ENCODE results near the gene LDHD.
A peak's percentile ranks its signal among the peaks of the same experiment; 100 is the strongest.
"Not testable (repeated sequence)": the region's sequence is repeated elsewhere in the genome, so short reads cannot be mapped to it uniquely, and the experiment has no call there.

LDHD gene
- long read RNA-seq, donor 1, partial matches to known transcripts = 0 of 4 reads
- long read RNA-seq, donor 1, other reads (novel, unspliced or antisense) = 0 of 4 reads
- long read RNA-seq, donor 2, partial matches to known transcripts = 0 of 1 reads
- long read RNA-seq, donor 2, other reads (novel, unspliced or antisense) = 0 of 1 reads
- long read RNA-seq, donor 3 = 0 reads
- long read RNA-seq, donor 4 = 0 reads
- long read RNA-seq, donor 5 = 0 reads
- long read RNA-seq, donor 6, partial matches to known transcripts = 0 of 1 reads
- long read RNA-seq, donor 6, other reads (novel, unspliced or antisense) = 0 of 1 reads
- long read RNA-seq, donor 7 = 0 reads
- long read RNA-seq, donor 8 = 0 reads

GRCh38 chr16:75116081-75116910, at the start of gene LDHD:
Gene LDHD (minus strand): TSS chr16:75116780. CDS start chr16:75116720, 60 bp downstream.
- DNase-seq = no peak

- DNase-seq = no peak
Observed at GRCh38 chr16:75160386-75160785, 43.8 kb upstream of the LDHD start.

- no peak for DNase-seq
Observed at GRCh38 chr16:75152635-75153034, 36.1 kb upstream of the LDHD start.

GRCh38 chr16:75151798-75152197, 35.2 kb upstream of the LDHD start:
- no peak for DNase-seq

DNA sequence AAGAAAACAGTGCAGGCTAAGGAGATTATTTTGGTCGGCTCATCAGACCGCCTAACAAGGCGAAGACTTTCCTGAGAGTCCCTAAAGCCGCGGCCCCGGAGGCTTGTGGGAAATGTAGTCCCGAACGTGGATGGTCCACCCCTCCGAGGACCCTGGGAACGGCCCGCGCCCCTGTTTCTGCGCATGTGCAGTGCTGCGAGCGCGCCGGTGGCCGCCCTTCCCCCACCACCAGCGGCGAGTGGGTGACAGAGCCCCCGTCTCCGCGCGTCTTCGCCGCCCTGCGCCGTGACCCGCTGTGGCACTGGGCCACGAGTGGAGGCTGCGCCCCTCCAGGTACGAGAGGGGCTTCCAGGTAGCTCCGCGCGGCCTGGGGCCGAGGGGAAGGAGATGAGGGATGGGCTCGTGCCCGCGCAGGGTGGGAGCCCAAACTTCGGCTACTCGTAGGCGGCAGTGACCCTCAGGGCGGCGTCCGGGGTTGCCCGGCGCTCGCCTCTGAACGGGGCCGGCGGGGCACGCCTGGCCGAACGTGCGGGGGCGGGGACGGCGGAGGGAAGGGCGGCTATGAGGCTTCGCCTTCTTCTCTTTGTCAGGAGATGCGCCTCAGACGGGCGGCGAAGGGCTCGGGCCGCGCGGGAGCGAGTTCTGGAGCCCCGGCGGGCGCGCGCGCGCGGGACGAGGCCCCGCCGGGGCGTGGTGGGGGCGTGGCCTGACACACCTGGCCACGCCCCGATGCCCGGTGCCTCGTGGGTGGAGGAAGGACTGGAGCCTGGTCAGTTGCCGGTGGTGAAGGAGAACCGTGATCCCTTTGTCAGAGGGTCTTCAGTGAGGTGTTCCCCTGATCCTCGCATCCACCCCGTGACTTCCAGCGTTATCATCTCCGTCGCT, 32.0 kb upstream of the LDHD start, which contains the start of gene ZFP1:
ZFP1 (plus strand) TSS at position 214 of the 885 bp plus-strand sequence. CDS start 4,428 bp downstream, outside the sequence.
- DNase-seq = peak; percentile 98

GRCh38 chr16:75147968-75148310, 31.4 kb upstream of the LDHD start:
- DNase-seq = no peak

DNA sequence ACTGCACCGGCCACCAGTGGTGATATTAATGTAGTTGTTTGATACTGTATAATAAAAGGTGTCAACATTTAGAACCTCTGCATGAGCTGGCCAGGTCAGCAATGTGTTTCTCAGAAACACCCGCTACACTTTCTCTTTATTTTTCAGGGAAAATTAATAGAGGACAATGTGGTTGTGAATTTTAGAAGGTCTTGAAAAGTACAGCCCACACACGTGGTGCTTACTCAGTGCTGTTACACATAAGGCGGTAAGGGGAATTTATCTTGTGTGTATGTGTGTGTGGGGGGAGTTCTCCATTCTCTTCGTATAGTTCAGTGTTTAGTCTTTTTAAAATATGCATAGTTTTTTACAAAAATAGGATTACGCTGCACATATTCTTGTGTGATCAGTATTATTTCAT, 27.4 kb upstream of the LDHD start:
- DNase-seq = no peak

- no peak for DNase-seq
Observed at GRCh38 chr16:75139498-75139897, 22.9 kb upstream of the LDHD start.

DNA sequence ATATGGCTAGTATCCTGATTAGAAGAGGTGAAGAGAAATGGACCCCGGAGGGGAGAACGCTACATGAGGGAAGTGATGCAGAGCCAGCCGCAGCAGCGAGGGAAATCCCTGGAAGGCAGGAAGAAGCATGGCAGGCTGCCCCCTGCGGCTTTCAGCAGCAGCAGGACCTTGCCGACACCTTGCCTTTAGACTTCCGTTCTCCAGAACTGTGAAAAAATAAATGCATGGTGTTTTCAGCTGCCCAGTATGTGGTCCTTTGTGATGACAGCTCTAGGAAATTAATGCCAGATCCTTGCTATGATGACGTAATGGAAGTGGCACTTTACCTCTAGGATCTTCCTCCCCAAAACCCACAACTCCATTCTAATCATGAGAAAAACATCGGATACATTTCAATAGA, 22.1 kb upstream of the LDHD start:
- DNase-seq = no peak

GRCh38 chr16:75138233-75138632, 21.7 kb upstream of the LDHD start:
- no peak for DNase-seq

DNA sequence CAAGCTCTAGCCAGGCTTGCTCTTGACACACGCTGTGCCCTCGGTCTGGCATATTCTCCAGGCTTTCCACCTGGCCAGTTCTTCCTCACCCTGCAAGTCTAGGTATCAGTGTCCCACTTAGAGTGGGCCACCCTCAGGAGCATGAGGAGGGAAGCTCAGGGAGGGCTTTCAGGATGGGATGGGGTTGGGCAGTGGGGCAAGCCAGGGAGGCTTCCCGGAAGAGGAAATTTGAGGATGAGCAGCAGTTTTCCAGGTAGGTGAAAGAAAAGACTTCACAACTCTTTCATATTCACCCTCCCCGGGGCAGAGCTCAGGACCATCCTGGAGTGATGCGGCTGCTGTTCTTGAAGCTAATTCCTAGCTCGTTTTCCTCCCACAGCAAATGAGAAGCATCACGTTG, 14.5 kb upstream of the LDHD start:
- DNase-seq = no peak

DNA sequence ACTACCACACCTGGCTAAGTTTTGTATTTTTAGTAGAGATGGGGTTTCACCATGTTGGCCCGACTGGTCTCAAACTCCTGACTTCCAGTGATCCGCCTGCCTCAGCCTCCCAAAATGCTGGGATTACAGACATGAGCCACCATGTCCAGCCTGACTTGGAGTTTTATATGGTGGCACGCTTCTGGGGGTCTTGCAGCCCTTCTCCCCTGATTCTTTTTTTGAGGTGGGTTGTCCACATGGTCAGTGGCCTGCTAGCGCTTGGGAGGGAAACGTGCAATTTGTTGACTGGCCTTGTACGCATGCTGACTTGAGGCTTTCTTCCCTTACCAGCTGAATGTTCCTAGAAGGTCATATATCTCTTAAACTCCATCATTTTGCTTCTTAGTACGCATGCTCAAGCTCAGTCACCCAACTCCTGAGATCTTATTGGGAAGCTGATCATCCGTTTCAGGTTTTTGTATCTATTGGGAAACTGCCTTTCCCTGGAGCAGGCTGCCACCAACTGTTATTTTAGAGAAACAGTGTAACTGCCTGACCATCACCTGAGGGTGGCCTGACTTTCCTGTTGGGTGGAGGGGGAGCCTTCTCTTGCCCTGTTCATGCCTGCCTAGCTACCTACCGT, 13.7 kb upstream of the LDHD start:
- DNase-seq = no peak

DNA sequence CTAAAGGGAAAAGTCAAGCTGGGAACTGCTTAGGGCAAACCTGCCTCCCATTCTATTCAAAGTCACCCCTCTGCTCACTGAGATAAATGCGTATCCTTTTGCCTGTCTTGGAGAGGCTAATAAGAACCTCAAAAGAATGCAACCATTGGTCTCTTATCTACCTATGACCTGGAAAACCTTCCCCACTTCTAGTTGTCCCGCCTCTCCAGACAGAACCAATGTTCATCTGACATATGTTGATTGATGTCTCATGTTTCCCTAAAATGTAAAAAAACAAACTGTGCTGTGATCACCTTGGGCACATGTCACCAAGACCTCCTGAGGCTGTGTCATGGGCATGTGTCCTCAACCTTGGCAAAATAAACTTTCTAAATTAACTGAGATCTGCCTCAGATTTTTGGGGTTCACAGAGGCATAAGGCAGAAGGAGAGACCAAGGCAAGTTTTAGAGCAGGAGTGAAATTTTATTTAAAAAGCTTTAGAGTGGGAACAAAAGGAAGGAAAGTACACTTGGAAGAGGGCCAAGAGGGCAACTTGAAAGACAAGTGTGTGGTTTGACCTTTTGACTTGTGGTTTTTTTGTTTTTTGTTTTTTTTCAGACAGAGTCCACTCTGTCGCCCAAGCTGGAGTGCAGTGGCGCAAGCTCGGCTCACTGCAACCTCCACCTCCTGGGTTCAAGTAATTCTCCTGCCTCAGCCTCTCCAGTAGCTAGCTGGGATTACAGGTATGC, 13.0 kb upstream of the LDHD start:
- DNase-seq = not testable (repeated sequence)

DNA sequence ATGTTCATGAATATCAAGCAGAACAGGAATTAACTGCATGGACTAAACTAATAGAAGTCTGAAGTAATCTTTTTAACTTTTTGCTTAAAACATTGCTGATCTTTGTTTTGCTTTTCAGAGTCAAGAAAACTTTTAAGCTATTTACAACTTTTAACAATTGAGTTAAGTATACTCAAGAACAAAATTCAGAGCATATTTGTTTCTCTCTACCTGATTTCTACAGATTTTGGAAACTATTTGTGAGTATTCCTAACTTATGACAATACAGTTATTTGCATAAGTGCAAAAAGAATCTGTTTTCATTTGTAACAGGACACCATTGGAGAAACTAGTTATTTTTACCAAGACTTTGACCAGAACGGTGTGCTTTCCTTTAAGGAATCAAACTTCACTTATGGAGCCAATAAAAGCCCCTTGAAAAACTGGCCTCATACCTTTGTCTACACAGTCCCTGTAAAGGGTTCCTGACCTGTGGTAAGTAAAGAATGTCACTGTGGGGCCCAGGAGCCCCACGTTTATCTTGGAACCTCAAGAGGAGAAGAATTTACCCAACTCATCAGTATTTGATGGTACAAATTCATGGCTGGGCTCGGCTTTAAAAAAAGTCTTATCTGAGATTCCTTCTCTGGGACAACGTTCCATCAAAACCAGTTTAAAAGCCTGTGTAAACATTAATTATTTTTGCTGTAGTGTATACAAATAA, 11.3 kb upstream of the LDHD start:
- DNase-seq = no peak

- DNase-seq = no peak
Observed at GRCh38 chr16:75122609-75123008, 6.0 kb upstream of the LDHD start.

DNA sequence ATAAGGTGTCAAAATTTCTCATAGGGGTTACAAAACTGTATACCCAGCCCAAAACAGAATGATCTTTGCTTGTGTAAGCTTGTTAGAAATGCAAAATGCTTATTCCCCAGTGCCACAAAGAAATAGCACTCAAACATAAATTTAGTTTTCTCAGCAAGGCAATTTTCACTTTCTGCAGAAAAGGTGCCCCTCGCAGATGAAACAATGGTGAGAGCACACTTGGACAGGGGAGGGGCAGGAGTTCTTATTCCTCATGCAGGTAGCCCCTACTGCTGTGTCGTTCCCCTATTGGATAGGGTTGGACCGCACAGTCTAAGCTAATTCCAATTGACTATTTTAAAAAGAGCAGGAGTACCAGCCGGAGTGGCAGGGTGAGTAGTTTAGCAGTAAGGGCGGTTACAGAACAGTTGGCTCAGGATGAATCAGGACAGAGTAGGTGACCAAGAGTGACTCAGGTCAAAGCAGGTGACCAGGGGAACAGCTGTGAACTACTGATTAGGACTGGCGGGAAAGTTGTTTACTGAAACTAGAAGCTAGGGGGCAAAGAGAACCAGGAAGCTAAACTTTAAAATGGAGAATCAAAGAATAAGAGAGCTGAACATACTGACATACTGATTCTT, 5.5 kb upstream of the LDHD start:
- DNase-seq = no peak

- no peak for DNase-seq
Observed at GRCh38 chr16:75120253-75120652, 3.7 kb upstream of the LDHD start.

DNA sequence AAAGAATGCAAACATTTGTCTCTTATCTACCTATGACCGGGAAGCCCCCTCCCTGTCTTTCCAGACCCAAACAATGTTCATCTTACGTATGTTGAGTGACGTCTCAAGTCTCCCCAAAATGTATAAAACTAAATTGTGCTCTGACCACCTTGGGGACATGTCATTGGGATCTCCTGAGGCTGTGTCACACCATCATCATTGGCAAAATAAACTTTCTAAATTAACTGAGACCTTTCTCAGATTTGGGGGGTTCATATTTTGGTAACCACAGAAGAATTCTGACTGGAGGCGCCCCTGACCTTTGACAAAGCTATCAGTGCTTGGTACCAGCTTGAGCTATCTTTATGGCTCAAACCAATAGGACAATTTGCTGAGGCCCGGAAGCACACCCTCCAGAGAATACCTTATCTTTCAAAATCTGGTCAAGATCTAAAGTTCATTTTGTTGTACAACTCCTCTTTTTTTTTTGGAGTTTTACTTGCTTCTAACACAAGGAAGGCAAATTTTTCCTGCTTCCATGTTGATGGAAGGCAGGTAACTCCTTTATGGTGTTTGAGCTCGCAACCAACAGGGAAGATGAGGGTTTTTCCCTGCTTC, 2.5 kb upstream of the LDHD start:
- no peak for DNase-seq

- no peak for DNase-seq
Observed at GRCh38 chr16:75116911-75117245, 298 bp upstream of the LDHD start.
